Measurements from ENCODE around the gene FAM241A.

The FAM241A gene

GRCh38 chr4:112230879-112231778 is 85.9 kb downstream of the FAM241A start:
- no peak for TF ChIP-seq CTCF (conservative IDR thresholded peaks at IDR 0.05; ENCODE audit: control insufficient read depth, insufficient read depth, low read depth, low read length)
- H3K4me3 ChIP-seq (ENCODE audit: control insufficient read depth, low read depth, low read length): peak overlapping the region; percentile 95
- DNase-seq (ENCODE audit: low read depth): peak; percentile 96

GRCh38 chr4:112231779-112232713 is 86.8 kb downstream of the FAM241A start, which contains the start of gene AP1AR:
Gene AP1AR (plus strand): TSS chr4:112231787. CDS start chr4:112232092, 305 bp downstream.
- no peak for TF ChIP-seq CTCF (conservative IDR thresholded peaks at IDR 0.05; ENCODE audit: control insufficient read depth, insufficient read depth, low read depth, low read length)
- H3K4me3 ChIP-seq (ENCODE audit: control insufficient read depth, low read depth, low read length): peak within 1 kb of the TSS; percentile 95

GRCh38 chr4:112234952-112235609 is 89.8 kb downstream of the FAM241A start:
- peak; percentile 94 for DNase-seq (ENCODE audit: low read depth)
- H3K4me3 ChIP-seq (ENCODE audit: control insufficient read depth, low read depth, low read length): no peak overlapping the region
- TF ChIP-seq CTCF (conservative IDR thresholded peaks at IDR 0.05; ENCODE audit: control insufficient read depth, insufficient read depth, low read depth, low read length): peak; percentile 94

More at GRCh38 chr4:112231779-112232713, 86.8 kb downstream of the FAM241A start, which contains the start of gene AP1AR:
- DNase-seq (ENCODE audit: low read depth): peak; percentile 60

GRCh38 chr4:112236040-112236439 is 90.8 kb downstream of the FAM241A start:
- no peak for DNase-seq (ENCODE audit: low read depth)
- no peak for TF ChIP-seq CTCF (conservative IDR thresholded peaks at IDR 0.05; ENCODE audit: control insufficient read depth, insufficient read depth, low read depth, low read length)

GRCh38 chr4:112238833-112239232 is 93.6 kb downstream of the FAM241A start:
- no peak for DNase-seq (ENCODE audit: low read depth)
- TF ChIP-seq CTCF (conservative IDR thresholded peaks at IDR 0.05; ENCODE audit: control insufficient read depth, insufficient read depth, low read depth, low read length): no peak
- H3K4me3 ChIP-seq (ENCODE audit: control insufficient read depth, low read depth, low read length): no peak overlapping the region

More at GRCh38 chr4:112236040-112236439, 90.8 kb downstream of the FAM241A start:
- no peak overlapping the region for H3K4me3 ChIP-seq (ENCODE audit: control insufficient read depth, low read depth, low read length)

All from fibroblast of mammary gland (primary cell).